Liver (tissue), 9 donors: ENCODE data around the gene ARL6IP6. TPM values are rescaled to one million over a fixed set of nuclear protein-coding genes. Genes with fewer than 3 reads are reported as not detected.

ENCODE experiments used
- DNase-seq: peaks from one replicate; pipeline ENCODE4 v3.0.0-alpha.2; 2017; ENCODE audit warnings: low spot score
- H3K27ac ChIP-seq, 2 donors: one replicate each; pipeline ENCODE4 v1.7.0; 2013; ENCODE audit warnings: inconsistent platforms in 2 of 2, low read length in 2 of 2, control low read depth in 1 of 2, low read depth in 1 of 2, mild to moderate bottlenecking in 1 of 2
- H3K27me3 ChIP-seq, 4 donors: one replicate each; pipeline versions ENCODE4 v1.6.1 to v1.7.0; 2013; ENCODE audit warnings: low read length in 3 of 4, inconsistent platforms in 1 of 4, mild to moderate bottlenecking in 1 of 4, moderate library complexity in 1 of 4; ENCODE audit not compliant: control insufficient read depth in 4 of 4, insufficient read depth in 4 of 4
- H3K36me3 ChIP-seq, 4 donors: one replicate each; pipeline versions ENCODE4 v1.6.1 to v1.7.0; 2013; ENCODE audit warnings: low read length in 3 of 4, mild to moderate bottlenecking in 3 of 4, low read depth in 1 of 4, moderate library complexity in 1 of 4; ENCODE audit not compliant: control insufficient read depth in 4 of 4, insufficient read depth in 3 of 4
- H3K4me1 ChIP-seq, 4 donors: one replicate each; pipeline versions ENCODE4 v1.6.1 to v1.7.0; 2013; ENCODE audit warnings: low read length in 3 of 4, mild to moderate bottlenecking in 3 of 4, moderate library complexity in 1 of 4; ENCODE audit not compliant: control insufficient read depth in 4 of 4, insufficient read depth in 4 of 4
- H3K4me3 ChIP-seq, 3 donors: one replicate each; pipeline versions ENCODE4 v1.6.1 to v1.7.0; 2013; ENCODE audit warnings: low read length in 3 of 3, control low read depth in 1 of 3, low read depth in 1 of 3, mild to moderate bottlenecking in 1 of 3
- H3K9ac ChIP-seq, 2 donors: one replicate each; pipeline ENCODE4 v1.7.0; 2013; ENCODE audit warnings: low read length in 2 of 2, mild to moderate bottlenecking in 2 of 2, moderate library complexity in 2 of 2, control low read depth in 1 of 2, low read depth in 1 of 2
- H3K9me3 ChIP-seq, 4 donors: one replicate each; pipeline versions ENCODE4 v1.6.1 to v1.7.0; 2013; ENCODE audit warnings: low read length in 3 of 4; ENCODE audit not compliant: control insufficient read depth in 4 of 4
- EGR1 ChIP-seq, 2 donors: IDR thresholded peaks; 2 replicates each; pipeline ENCODE4 v1.6.1; 2016 to 2018; ENCODE audit warnings: antibody characterized with exemption in 2 of 2, low read depth in 2 of 2
- FOXA1 ChIP-seq: IDR thresholded peaks from 2 replicates; pipeline ENCODE4 v1.6.1; 2016; ENCODE audit warnings: antibody characterized with exemption
- FOXA2 ChIP-seq: IDR thresholded peaks from 2 replicates; pipeline ENCODE4 v1.6.1; 2016; ENCODE audit warnings: antibody characterized with exemption
- GABPA ChIP-seq, 2 donors: IDR thresholded peaks in 1 of 2; conservative IDR thresholded peaks in 1 of 2; 2 replicates each; pipeline ENCODE4 v1.6.1; 2016; ENCODE audit warnings: antibody characterized with exemption in 2 of 2, mild to moderate bottlenecking in 1 of 2, moderate library complexity in 1 of 2
- HNF4A ChIP-seq, 2 donors: conservative IDR thresholded peaks; 2 replicates each; pipeline ENCODE4 v1.6.1; 2016; ENCODE audit warnings: antibody characterized with exemption in 2 of 2, mild to moderate bottlenecking in 2 of 2
- HNF4G ChIP-seq: IDR thresholded peaks from 2 replicates; pipeline ENCODE4 v1.6.1; 2016; ENCODE audit warnings: antibody characterized with exemption
- JUND ChIP-seq, 2 donors: IDR thresholded peaks; 2 replicates each; pipeline ENCODE4 v1.6.1; 2016; ENCODE audit warnings: antibody characterized with exemption in 2 of 2
- NR2F2 ChIP-seq: IDR thresholded peaks from 2 replicates; pipeline ENCODE4 v1.6.1; 2016; ENCODE audit warnings: antibody characterized with exemption
- RAD21 ChIP-seq, 2 donors: IDR thresholded peaks; 2 replicates each; pipeline ENCODE4 v1.6.1; 2016; ENCODE audit warnings: antibody characterized with exemption in 2 of 2, mild to moderate bottlenecking in 2 of 2
- RXRA ChIP-seq, 2 donors: IDR thresholded peaks; 2 replicates each; pipeline ENCODE4 v1.6.1; 2017 to 2018; ENCODE audit warnings: antibody characterized with exemption in 2 of 2, mild to moderate bottlenecking in 1 of 2
- SP1 ChIP-seq: IDR thresholded peaks from 2 replicates; pipeline ENCODE4 v1.6.1; 2018; ENCODE audit warnings: antibody characterized with exemption, mild to moderate bottlenecking
- TAF1 ChIP-seq: conservative IDR thresholded peaks from 2 replicates; pipeline ENCODE4 v1.6.1; 2016; ENCODE audit warnings: antibody characterized with exemption, mild to moderate bottlenecking
- YY1 ChIP-seq: IDR thresholded peaks from 2 replicates; pipeline ENCODE4 v1.6.1; 2016; ENCODE audit warnings: antibody characterized with exemption, mild to moderate bottlenecking
- WGBS: extraction: QIAGEN DNeasy Blood & Tissue Kit; methylation state at CpG from one replicate; pipeline ENCODE4 v1.1.7; 2013; 5-methylcytosine and 5-hydroxymethylcytosine counted together
- polyA plus RNA-seq, 2 donors: library from polyadenylated mRNA; stranded (reverse) in 1 of 2; unstranded in 1 of 2; fragments of 200-250 nt in 1 of 2; fragments of >200 nt in 1 of 2; fragmentation: Nextera tagmentation in 1 of 2; extraction: Ambion mirVana in 1 of 2; gene quantifications; one replicate each; pipeline versions ENCODE4 v1.2.1 to v1.2.3, GENCODE V29; 2013 to 2015
- total RNA-seq, 2 donors: library from RNA; depleted of rRNA; stranded (reverse); fragments of >200 nt; gene quantifications; one replicate each; pipeline ENCODE4 v1.2.3, GENCODE V29; 2014
- TF ChIP-seq, protein P1 (sequence below): IDR thresholded peaks from 2 replicates; pipeline ENCODE4 v1.6.1; 2016; ENCODE audit warnings: antibody characterized with exemption
- TF ChIP-seq, protein P2 (sequence below): fragments of 150-350 bp; IDR thresholded peaks from 2 replicates; pipeline ENCODE4 v1.5.1; 2017; ENCODE audit warnings: improper control_type of control experiment, low read depth, low read length; ENCODE audit not compliant: missing input control
- TF ChIP-seq, protein P3 (sequence below): IDR thresholded peaks from 2 replicates; pipeline ENCODE4 v1.6.1; 2016; ENCODE audit warnings: antibody characterized with exemption
- TF ChIP-seq, protein P4 (sequence below): IDR thresholded peaks from 2 replicates; pipeline ENCODE4 v1.6.1; 2016; ENCODE audit warnings: antibody characterized with exemption
- TF ChIP-seq, protein P5 (sequence below): IDR thresholded peaks from 2 replicates; pipeline ENCODE4 v1.6.1; 2016; ENCODE audit warnings: antibody characterized with exemption, mild to moderate bottlenecking
- donor health status: healthy.
- donor health status: healthy.
- donor health status: healthy.
- donor health status: healthy.
- donor health status: healthy.

Gene ARL6IP6
- total and polyA plus RNA-seq, 4 donors: 2.2 to 16.6 (median 4.6) TPM

DNA sequence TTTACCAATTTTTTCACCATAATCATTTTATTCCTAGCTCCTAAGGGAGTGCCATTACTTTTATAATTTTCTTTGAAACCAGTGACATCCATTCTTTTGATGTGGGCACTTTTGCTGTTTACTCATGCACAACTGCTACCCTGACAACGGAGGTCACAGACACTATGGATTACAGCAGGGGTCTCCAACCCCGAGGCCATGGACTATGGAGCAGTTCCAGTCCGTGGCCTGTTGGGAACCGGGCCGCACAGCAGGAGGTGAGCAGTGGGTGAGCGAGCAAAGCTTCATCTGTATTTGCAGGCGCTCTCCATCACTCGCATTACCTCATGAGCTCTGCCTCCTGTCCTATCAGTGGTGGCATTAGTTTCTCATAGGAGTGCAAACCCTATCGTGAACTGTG lies 35.8 kb upstream of the ARL6IP6 start:
- TF ChIP-seq TAF1 (no peak), RAD21 (IDR thresholded peaks at IDR 0.05) (no peak)
- Histone ChIP-seq H3K9ac (no peak overlapping the region), H3K27me3 (no peaks in the 10 kb centered on the region), H3K27ac (no peak overlapping the region), H3K4me3 (no peak overlapping the region), H3K36me3 (peaks cover 3 to 30% (median 14%) of the 10 kb centered on the region in 4 donors), H3K9me3 (no peaks in the 10 kb centered on the region), H3K4me1 (no peaks in the 10 kb centered on the region)
- WGBS: 95% methylated on average over 9 of the region's 9 CpGs
- no peak for DNase-seq

DNA sequence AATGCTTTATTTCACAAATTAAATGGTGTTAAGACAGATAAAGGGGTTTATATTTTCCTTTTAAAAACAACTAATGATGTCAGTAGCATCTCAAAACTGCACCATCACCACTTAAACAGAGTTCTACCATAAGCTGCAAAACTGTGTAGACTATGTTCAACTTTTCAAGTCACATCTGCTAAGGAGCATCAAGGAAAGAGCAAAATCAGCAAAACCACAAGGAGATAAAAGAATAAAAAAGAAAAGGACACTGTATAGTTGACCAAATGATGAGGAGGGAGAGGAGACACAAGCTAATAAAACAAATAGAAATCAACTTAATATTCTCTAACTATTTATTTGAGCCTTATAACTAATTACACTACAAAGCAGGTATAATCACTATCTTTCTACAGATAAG lies 35.0 kb upstream of the ARL6IP6 start:
- no peak for DNase-seq
- no peaks in the 10 kb centered on the region for H3K9me3 ChIP-seq
- TF ChIP-seq RAD21 (IDR thresholded peaks at IDR 0.05) (no peak), FOXA2 (no peak), YY1 (no peak), TAF1 (no peak), SP1 (no peak), EGR1 (IDR thresholded peaks at IDR 0.05; ENCODE audit: low read depth in 2 of 2) (no peak), JUND (IDR thresholded peaks at IDR 0.05) (no peak), HNF4A (conservative IDR thresholded peaks at IDR 0.05) (no peak), FOXA1 (no peak), HNF4G (no peak), RXRA (IDR thresholded peaks at IDR 0.05) (no peak), GABPA (IDR thresholded peaks at IDR 0.05 in 1 of 2, conservative IDR thresholded peaks at IDR 0.05 in 1 of 2) (no peak), NR2F2 (no peak)
- TF ChIP-seq, protein P1, sequence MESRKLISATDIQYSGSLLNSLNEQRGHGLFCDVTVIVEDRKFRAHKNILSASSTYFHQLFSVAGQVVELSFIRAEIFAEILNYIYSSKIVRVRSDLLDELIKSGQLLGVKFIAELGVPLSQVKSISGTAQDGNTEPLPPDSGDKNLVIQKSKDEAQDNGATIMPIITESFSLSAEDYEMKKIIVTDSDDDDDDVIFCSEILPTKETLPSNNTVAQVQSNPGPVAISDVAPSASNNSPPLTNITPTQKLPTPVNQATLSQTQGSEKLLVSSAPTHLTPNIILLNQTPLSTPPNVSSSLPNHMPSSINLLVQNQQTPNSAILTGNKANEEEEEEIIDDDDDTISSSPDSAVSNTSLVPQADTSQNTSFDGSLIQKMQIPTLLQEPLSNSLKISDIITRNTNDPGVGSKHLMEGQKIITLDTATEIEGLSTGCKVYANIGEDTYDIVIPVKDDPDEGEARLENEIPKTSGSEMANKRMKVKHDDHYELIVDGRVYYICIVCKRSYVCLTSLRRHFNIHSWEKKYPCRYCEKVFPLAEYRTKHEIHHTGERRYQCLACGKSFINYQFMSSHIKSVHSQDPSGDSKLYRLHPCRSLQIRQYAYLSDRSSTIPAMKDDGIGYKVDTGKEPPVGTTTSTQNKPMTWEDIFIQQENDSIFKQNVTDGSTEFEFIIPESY: no peak
- TF ChIP-seq, protein P2, sequence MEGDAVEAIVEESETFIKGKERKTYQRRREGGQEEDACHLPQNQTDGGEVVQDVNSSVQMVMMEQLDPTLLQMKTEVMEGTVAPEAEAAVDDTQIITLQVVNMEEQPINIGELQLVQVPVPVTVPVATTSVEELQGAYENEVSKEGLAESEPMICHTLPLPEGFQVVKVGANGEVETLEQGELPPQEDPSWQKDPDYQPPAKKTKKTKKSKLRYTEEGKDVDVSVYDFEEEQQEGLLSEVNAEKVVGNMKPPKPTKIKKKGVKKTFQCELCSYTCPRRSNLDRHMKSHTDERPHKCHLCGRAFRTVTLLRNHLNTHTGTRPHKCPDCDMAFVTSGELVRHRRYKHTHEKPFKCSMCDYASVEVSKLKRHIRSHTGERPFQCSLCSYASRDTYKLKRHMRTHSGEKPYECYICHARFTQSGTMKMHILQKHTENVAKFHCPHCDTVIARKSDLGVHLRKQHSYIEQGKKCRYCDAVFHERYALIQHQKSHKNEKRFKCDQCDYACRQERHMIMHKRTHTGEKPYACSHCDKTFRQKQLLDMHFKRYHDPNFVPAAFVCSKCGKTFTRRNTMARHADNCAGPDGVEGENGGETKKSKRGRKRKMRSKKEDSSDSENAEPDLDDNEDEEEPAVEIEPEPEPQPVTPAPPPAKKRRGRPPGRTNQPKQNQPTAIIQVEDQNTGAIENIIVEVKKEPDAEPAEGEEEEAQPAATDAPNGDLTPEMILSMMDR: no peak
- TF ChIP-seq, protein P3, sequence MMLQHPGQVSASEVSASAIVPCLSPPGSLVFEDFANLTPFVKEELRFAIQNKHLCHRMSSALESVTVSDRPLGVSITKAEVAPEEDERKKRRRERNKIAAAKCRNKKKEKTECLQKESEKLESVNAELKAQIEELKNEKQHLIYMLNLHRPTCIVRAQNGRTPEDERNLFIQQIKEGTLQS: no peak
- TF ChIP-seq, protein P4, sequence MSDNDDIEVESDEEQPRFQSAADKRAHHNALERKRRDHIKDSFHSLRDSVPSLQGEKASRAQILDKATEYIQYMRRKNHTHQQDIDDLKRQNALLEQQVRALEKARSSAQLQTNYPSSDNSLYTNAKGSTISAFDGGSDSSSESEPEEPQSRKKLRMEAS: no peak
- TF ChIP-seq, protein P5, sequence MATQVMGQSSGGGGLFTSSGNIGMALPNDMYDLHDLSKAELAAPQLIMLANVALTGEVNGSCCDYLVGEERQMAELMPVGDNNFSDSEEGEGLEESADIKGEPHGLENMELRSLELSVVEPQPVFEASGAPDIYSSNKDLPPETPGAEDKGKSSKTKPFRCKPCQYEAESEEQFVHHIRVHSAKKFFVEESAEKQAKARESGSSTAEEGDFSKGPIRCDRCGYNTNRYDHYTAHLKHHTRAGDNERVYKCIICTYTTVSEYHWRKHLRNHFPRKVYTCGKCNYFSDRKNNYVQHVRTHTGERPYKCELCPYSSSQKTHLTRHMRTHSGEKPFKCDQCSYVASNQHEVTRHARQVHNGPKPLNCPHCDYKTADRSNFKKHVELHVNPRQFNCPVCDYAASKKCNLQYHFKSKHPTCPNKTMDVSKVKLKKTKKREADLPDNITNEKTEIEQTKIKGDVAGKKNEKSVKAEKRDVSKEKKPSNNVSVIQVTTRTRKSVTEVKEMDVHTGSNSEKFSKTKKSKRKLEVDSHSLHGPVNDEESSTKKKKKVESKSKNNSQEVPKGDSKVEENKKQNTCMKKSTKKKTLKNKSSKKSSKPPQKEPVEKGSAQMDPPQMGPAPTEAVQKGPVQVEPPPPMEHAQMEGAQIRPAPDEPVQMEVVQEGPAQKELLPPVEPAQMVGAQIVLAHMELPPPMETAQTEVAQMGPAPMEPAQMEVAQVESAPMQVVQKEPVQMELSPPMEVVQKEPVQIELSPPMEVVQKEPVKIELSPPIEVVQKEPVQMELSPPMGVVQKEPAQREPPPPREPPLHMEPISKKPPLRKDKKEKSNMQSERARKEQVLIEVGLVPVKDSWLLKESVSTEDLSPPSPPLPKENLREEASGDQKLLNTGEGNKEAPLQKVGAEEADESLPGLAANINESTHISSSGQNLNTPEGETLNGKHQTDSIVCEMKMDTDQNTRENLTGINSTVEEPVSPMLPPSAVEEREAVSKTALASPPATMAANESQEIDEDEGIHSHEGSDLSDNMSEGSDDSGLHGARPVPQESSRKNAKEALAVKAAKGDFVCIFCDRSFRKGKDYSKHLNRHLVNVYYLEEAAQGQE: no peak
- no peaks in the 10 kb centered on the region for H3K27me3 ChIP-seq
- H3K27ac ChIP-seq: no peak overlapping the region
- peaks cover 3 to 26% (median 13%) of the 10 kb centered on the region in 4 donors for H3K36me3 ChIP-seq
- H3K4me3 ChIP-seq: no peak overlapping the region
- H3K9ac ChIP-seq: no peak overlapping the region
- no peaks in the 10 kb centered on the region for H3K4me1 ChIP-seq
